ENCODE measurements around the gene AGAP3.

The AGAP3 gene

GRCh38 chr7:151048911-151049463, 37.3 kb upstream of the AGAP3 start:
- Histone ChIP-seq H3K4me3 (ENCODE audit: low read length) (no peak overlapping the region), H2AFZ (ENCODE audit: low read depth, low read length) (no peak overlapping the region), H4K20me1 (ENCODE audit: insufficient read depth, low read length) (no peaks in the 10 kb centered on the region), H3K4me1 (ENCODE audit: low read length) (no peaks in the 10 kb centered on the region), H3K9ac (ENCODE audit: low read length) (no peak overlapping the region), H3K36me3 (replicated peaks; ENCODE audit: low read depth, low read length) (no peaks in the 10 kb centered on the region), H3K27me3 (ENCODE audit: low read depth, low read length) (no peaks in the 10 kb centered on the region), H3K9me3 (ENCODE audit: insufficient read depth, low read length) (no peaks in the 10 kb centered on the region), H3K79me2 (ENCODE audit: low read length) (no peaks in the 10 kb centered on the region), H3K27ac (ENCODE audit: low read length) (no peak overlapping the region), H3K4me2 (ENCODE audit: low read length) (no peak overlapping the region)
- TF ChIP-seq CTCF (IDR thresholded peaks at IDR 0.05; ENCODE audit: low read depth, low read length), result no peak
- TF ChIP-seq EZH2phosphoT487 (IDR thresholded peaks at IDR 0.05; ENCODE audit: low read depth), result no peak

- H3K9me3 ChIP-seq (ENCODE audit: insufficient read depth, low read length), result no peaks in the 10 kb centered on the region
- no peak overlapping the region for H2AFZ ChIP-seq (ENCODE audit: low read depth, low read length)
- no peak overlapping the region for H3K27ac ChIP-seq (ENCODE audit: low read length)
- no peaks in the 10 kb centered on the region for H3K79me2 ChIP-seq (ENCODE audit: low read length)
- no peaks in the 10 kb centered on the region for H3K27me3 ChIP-seq (ENCODE audit: low read depth, low read length)
- H3K9ac ChIP-seq (ENCODE audit: low read length), result no peak overlapping the region
- H3K4me3 ChIP-seq (ENCODE audit: low read length), result no peak overlapping the region
- H3K36me3 ChIP-seq (replicated peaks; ENCODE audit: low read depth, low read length), result no peaks in the 10 kb centered on the region
- no peaks in the 10 kb centered on the region for H3K4me1 ChIP-seq (ENCODE audit: low read length)
- H4K20me1 ChIP-seq (ENCODE audit: insufficient read depth, low read length), result no peaks in the 10 kb centered on the region
- TF ChIP-seq EZH2phosphoT487 (IDR thresholded peaks at IDR 0.05; ENCODE audit: low read depth) (no peak), CTCF (IDR thresholded peaks at IDR 0.05; ENCODE audit: low read depth, low read length) (no peak)
- H3K4me2 ChIP-seq (ENCODE audit: low read length), result no peak overlapping the region
These were observed 35.2 kb upstream of the AGAP3 start for GRCh38 chr7:151051108-151051507.

- H3K27ac ChIP-seq (ENCODE audit: low read length), result no peak overlapping the region
- peaks cover 4% of the 10 kb centered on the region; the same call in 1 of the 2 replicates for H3K4me1 ChIP-seq (ENCODE audit: low read length)
- no peaks in the 10 kb centered on the region for H3K27me3 ChIP-seq (ENCODE audit: low read depth, low read length)
- H4K20me1 ChIP-seq (ENCODE audit: insufficient read depth, low read length), result no peaks in the 10 kb centered on the region
- H3K4me3 ChIP-seq (ENCODE audit: low read length), result no peak overlapping the region
- H3K9me3 ChIP-seq (ENCODE audit: insufficient read depth, low read length), result no peaks in the 10 kb centered on the region
- no peaks in the 10 kb centered on the region for H3K36me3 ChIP-seq (replicated peaks; ENCODE audit: low read depth, low read length)
- H3K4me2 ChIP-seq (ENCODE audit: low read length), result no peak overlapping the region
- no peak overlapping the region for H2AFZ ChIP-seq (ENCODE audit: low read depth, low read length)
- TF ChIP-seq EZH2phosphoT487 (IDR thresholded peaks at IDR 0.05; ENCODE audit: low read depth), result no peak
- TF ChIP-seq CTCF (IDR thresholded peaks at IDR 0.05; ENCODE audit: low read depth, low read length), result no peak
- H3K9ac ChIP-seq (ENCODE audit: low read length), result no peak overlapping the region
- H3K79me2 ChIP-seq (ENCODE audit: low read length), result no peaks in the 10 kb centered on the region
These were observed 33.2 kb upstream of the AGAP3 start for GRCh38 chr7:151053096-151053495.

GRCh38 chr7:151053751-151054150, 32.5 kb upstream of the AGAP3 start:
- Histone ChIP-seq H3K4me2 (ENCODE audit: low read length) (no peak overlapping the region), H3K79me2 (ENCODE audit: low read length) (no peaks in the 10 kb centered on the region), H3K4me1 (ENCODE audit: low read length) (peaks cover 6% of the 10 kb centered on the region; the same call in 1 of the 2 replicates), H3K36me3 (replicated peaks; ENCODE audit: low read depth, low read length) (no peaks in the 10 kb centered on the region), H2AFZ (ENCODE audit: low read depth, low read length) (no peak overlapping the region), H3K27ac (ENCODE audit: low read length) (no peak overlapping the region), H3K4me3 (ENCODE audit: low read length) (no peak overlapping the region), H3K9me3 (ENCODE audit: insufficient read depth, low read length) (no peaks in the 10 kb centered on the region), H3K9ac (ENCODE audit: low read length) (no peak overlapping the region), H4K20me1 (ENCODE audit: insufficient read depth, low read length) (no peaks in the 10 kb centered on the region), H3K27me3 (ENCODE audit: low read depth, low read length) (no peaks in the 10 kb centered on the region)
- no peak for TF ChIP-seq EZH2phosphoT487 (IDR thresholded peaks at IDR 0.05; ENCODE audit: low read depth)
- no peak for TF ChIP-seq CTCF (IDR thresholded peaks at IDR 0.05; ENCODE audit: low read depth, low read length)

Measured in OCI-LY3 (cell line).